Measurements from ENCODE around the gene ABCG8.

GRCh38 chr2:43845181-43845580 is 6.4 kb downstream of the ABCG8 start:
- no peak for TF ChIP-seq CTCF (IDR thresholded peaks at IDR 0.05)
- TF ChIP-seq POLR2A (IDR thresholded peaks at IDR 0.05) = no peak

All from suprapubic skin (tissue), 3 donors.